Measurements from ENCODE around the gene SCARB1. TPM values are rescaled to one million over a fixed set of nuclear protein-coding genes. Genes with fewer than 3 reads are reported as not detected.

The SCARB1 gene
- total and polyA plus RNA-seq, 5 donors from 2014 or later, result 0.52 to 1.2 (median 0.75) TPM

GRCh38 chr12:124809878-124810277 lies 53.8 kb downstream of the SCARB1 start:
- Histone ChIP-seq H3K27ac (ENCODE audit: insufficient read depth, low read length, poor library complexity, severe bottlenecking) (no peak overlapping the region), H3K36me3 (ENCODE audit: control insufficient read depth, insufficient read depth, low read length) (no peaks in the 10 kb centered on the region), H3K4me3 (ENCODE audit: low read depth, low read length) (no peak overlapping the region), H3K4me1 (ENCODE audit: control insufficient read depth, insufficient read depth, low read length, poor library complexity, severe bottlenecking) (no peaks in the 10 kb centered on the region), H3K9me3 (ENCODE audit: control insufficient read depth in 2 of 2, low read length in 2 of 2) (no peaks in the 10 kb centered on the region), H3K27me3 (ENCODE audit: control insufficient read depth, insufficient read depth, low read length) (no peaks in the 10 kb centered on the region)
- H3K27ac Mint-ChIP-seq, result no peak overlapping the region
- H3K4me3 Mint-ChIP-seq, result no peak overlapping the region
- H3K9me3 Mint-ChIP-seq, result no peaks in the 10 kb centered on the region
- peaks cover 15% of the 10 kb centered on the region for H3K36me3 Mint-ChIP-seq
- ATAC-seq (ENCODE audit: low read depth in 2 of 2), result no peak
- H3K4me1 Mint-ChIP-seq, result no peaks in the 10 kb centered on the region
- H3K27me3 Mint-ChIP-seq, result no peaks in the 10 kb centered on the region
- DNase-seq, result no peak

DNA sequence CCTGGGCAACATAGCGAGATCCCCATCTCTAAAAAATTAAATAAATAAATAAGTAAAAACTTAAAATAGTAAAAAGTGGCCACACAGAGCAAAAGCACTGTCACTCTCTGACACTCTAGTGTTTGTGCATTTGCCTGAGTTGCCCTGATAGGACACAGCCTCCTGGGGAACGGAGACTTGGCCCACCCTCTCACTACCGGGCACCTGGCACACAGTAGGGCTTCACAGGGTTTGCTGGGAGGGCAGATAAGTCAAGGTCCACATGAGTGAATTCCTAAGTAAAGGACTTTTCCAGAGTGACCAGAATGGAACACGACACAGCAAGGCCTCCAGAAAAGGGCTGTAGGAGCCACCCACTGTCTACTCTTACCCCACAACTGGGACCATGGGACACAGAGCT lies 54.3 kb downstream of the SCARB1 start:
- ATAC-seq (ENCODE audit: low read depth in 2 of 2) (no peak), DNase-seq (no peak)
- Mint-ChIP-seq H3K4me3 (no peak overlapping the region), H3K36me3 (peaks cover 15% of the 10 kb centered on the region), H3K4me1 (no peaks in the 10 kb centered on the region), H3K27ac (no peak overlapping the region), H3K9me3 (no peaks in the 10 kb centered on the region), H3K27me3 (no peaks in the 10 kb centered on the region)
- H3K27ac ChIP-seq (ENCODE audit: insufficient read depth, low read length, poor library complexity, severe bottlenecking), result no peak overlapping the region
- H3K27me3 ChIP-seq (ENCODE audit: control insufficient read depth, insufficient read depth, low read length), result no peaks in the 10 kb centered on the region
- H3K9me3 ChIP-seq (ENCODE audit: control insufficient read depth in 2 of 2, low read length in 2 of 2), result no peaks in the 10 kb centered on the region
- no peak overlapping the region for H3K4me3 ChIP-seq (ENCODE audit: low read depth, low read length)
- no peaks in the 10 kb centered on the region for H3K4me1 ChIP-seq (ENCODE audit: control insufficient read depth, insufficient read depth, low read length, poor library complexity, severe bottlenecking)
- H3K36me3 ChIP-seq (ENCODE audit: control insufficient read depth, insufficient read depth, low read length), result no peaks in the 10 kb centered on the region

DNA sequence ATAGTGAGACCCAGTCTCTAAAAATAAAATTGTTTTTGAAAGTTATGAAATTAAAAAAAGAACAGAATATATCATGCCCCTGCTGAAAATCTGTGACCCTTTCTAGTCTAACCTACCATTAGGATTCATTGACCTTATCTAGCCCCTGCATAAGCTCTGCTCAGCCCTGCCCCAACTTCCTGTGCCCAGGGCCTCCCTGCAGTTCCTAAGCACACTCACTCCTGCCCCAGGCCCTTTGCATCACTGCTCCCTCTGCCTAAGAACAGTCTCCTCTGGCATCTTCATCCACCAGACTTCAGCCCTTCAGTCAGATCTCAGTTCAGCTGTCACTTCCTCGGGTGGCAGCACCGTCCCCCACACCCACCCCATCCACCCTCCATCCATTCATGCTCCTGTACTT lies 55.4 kb downstream of the SCARB1 start:
- Histone ChIP-seq H3K4me1 (ENCODE audit: control insufficient read depth, insufficient read depth, low read length, poor library complexity, severe bottlenecking) (no peaks in the 10 kb centered on the region), H3K36me3 (ENCODE audit: control insufficient read depth, insufficient read depth, low read length) (no peaks in the 10 kb centered on the region), H3K27ac (ENCODE audit: insufficient read depth, low read length, poor library complexity, severe bottlenecking) (no peak overlapping the region), H3K9me3 (ENCODE audit: control insufficient read depth in 2 of 2, low read length in 2 of 2) (no peaks in the 10 kb centered on the region), H3K27me3 (ENCODE audit: control insufficient read depth, insufficient read depth, low read length) (no peaks in the 10 kb centered on the region), H3K4me3 (ENCODE audit: low read depth, low read length) (no peak overlapping the region)
- Mint-ChIP-seq H3K4me1 (no peaks in the 10 kb centered on the region), H3K27me3 (no peaks in the 10 kb centered on the region), H3K27ac (no peak overlapping the region), H3K36me3 (peaks cover 8% of the 10 kb centered on the region), H3K4me3 (no peak overlapping the region), H3K9me3 (no peaks in the 10 kb centered on the region)
- DNase-seq (no peak), ATAC-seq (ENCODE audit: low read depth in 2 of 2) (no peak)

- no peaks in the 10 kb centered on the region for H3K4me1 Mint-ChIP-seq
- Histone ChIP-seq H3K4me1 (ENCODE audit: control insufficient read depth, insufficient read depth, low read length, poor library complexity, severe bottlenecking) (no peaks in the 10 kb centered on the region), H3K27ac (ENCODE audit: insufficient read depth, low read length, poor library complexity, severe bottlenecking) (no peak overlapping the region), H3K4me3 (ENCODE audit: low read depth, low read length) (no peak overlapping the region), H3K9me3 (ENCODE audit: control insufficient read depth in 2 of 2, low read length in 2 of 2) (no peaks in the 10 kb centered on the region), H3K36me3 (ENCODE audit: control insufficient read depth, insufficient read depth, low read length) (no peaks in the 10 kb centered on the region), H3K27me3 (ENCODE audit: control insufficient read depth, insufficient read depth, low read length) (no peaks in the 10 kb centered on the region)
- no peak overlapping the region for H3K27ac Mint-ChIP-seq
- H3K36me3 Mint-ChIP-seq, result no peaks in the 10 kb centered on the region
- no peak overlapping the region for H3K4me3 Mint-ChIP-seq
- no peaks in the 10 kb centered on the region for H3K9me3 Mint-ChIP-seq
- no peak for ATAC-seq (ENCODE audit: low read depth in 2 of 2)
- no peaks in the 10 kb centered on the region for H3K27me3 Mint-ChIP-seq
- no peak for DNase-seq
These were observed 57.6 kb downstream of the SCARB1 start for GRCh38 chr12:124805876-124806668.

DNA sequence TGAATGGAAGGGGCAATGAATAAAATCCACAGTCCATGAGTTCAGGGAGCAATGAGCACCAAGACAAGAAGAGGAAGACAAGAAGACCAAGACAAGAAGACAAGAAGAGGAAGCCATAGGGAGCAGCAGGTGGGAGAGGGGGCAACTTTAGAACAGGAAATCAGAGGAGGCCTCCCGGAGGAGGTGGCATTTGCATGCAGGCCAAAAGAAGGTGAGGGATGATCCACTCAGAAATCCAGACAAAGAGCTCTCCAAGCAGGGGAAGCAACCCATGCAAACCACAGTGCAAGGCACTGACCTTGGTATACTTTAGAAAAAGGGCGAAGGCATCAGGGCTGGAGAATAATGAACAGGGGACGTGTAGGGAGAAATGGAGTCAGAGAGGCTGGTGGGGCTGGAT lies 58.6 kb downstream of the SCARB1 start:
- ATAC-seq (ENCODE audit: low read depth in 2 of 2) (no peak), DNase-seq (no peak)
- Mint-ChIP-seq H3K27me3 (no peaks in the 10 kb centered on the region), H3K9me3 (no peaks in the 10 kb centered on the region), H3K27ac (peak overlapping the region in 1 of 3 donors; percentile 83), H3K36me3 (no peaks in the 10 kb centered on the region), H3K4me3 (no peak overlapping the region), H3K4me1 (no peaks in the 10 kb centered on the region)
- no peak overlapping the region for H3K4me3 ChIP-seq (ENCODE audit: low read depth, low read length)
- no peaks in the 10 kb centered on the region for H3K36me3 ChIP-seq (ENCODE audit: control insufficient read depth, insufficient read depth, low read length)
- H3K4me1 ChIP-seq (ENCODE audit: control insufficient read depth, insufficient read depth, low read length, poor library complexity, severe bottlenecking), result no peaks in the 10 kb centered on the region
- no peaks in the 10 kb centered on the region for H3K9me3 ChIP-seq (ENCODE audit: control insufficient read depth in 2 of 2, low read length in 2 of 2)
- H3K27ac ChIP-seq (ENCODE audit: insufficient read depth, low read length, poor library complexity, severe bottlenecking), result no peak overlapping the region
- no peaks in the 10 kb centered on the region for H3K27me3 ChIP-seq (ENCODE audit: control insufficient read depth, insufficient read depth, low read length)

DNA sequence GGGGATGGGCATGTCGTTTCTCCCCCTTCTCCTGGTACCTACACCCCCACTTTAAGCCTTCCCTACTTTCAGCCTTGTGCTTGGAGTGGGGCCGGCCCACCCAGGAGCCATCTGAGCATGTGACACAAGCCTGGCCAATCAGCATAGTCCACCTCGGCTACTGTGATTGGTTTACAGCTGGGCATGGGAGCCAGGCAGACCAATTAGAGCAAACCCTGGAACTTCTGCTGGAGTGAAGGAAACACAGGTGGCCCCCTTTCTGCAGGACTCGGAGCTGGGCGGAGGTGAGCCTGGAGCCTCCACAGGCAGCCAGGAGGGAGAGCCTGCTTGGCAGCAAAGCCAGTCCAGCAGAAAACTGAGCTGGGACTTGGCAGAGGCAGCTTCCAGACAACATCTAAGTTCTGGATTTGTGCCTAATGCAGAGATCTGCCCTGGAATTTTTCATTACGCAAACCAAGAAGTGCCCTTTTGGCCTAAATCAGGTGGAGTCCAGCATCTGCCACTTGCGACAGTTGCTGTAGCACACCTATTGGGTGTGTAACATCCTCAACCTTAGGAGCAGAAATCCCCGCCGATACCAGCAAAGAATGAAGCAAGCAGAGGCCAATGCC lies 59.5 kb downstream of the SCARB1 start:
- Mint-ChIP-seq H3K27me3 (no peaks in the 10 kb centered on the region), H3K27ac (no peak overlapping the region), H3K4me3 (no peak overlapping the region), H3K36me3 (no peaks in the 10 kb centered on the region), H3K4me1 (no peaks in the 10 kb centered on the region), H3K9me3 (no peaks in the 10 kb centered on the region)
- H3K4me1 ChIP-seq (ENCODE audit: control insufficient read depth, insufficient read depth, low read length, poor library complexity, severe bottlenecking), result no peaks in the 10 kb centered on the region
- H3K4me3 ChIP-seq (ENCODE audit: low read depth, low read length), result no peak overlapping the region
- H3K36me3 ChIP-seq (ENCODE audit: control insufficient read depth, insufficient read depth, low read length), result no peaks in the 10 kb centered on the region
- H3K27ac ChIP-seq (ENCODE audit: insufficient read depth, low read length, poor library complexity, severe bottlenecking), result no peak overlapping the region
- ATAC-seq (ENCODE audit: low read depth in 2 of 2) (no peak), DNase-seq (no peak)
- no peaks in the 10 kb centered on the region for H3K27me3 ChIP-seq (ENCODE audit: control insufficient read depth, insufficient read depth, low read length)
- no peaks in the 10 kb centered on the region for H3K9me3 ChIP-seq (ENCODE audit: control insufficient read depth in 2 of 2, low read length in 2 of 2)

- H3K27me3 Mint-ChIP-seq, result no peaks in the 10 kb centered on the region
- Histone ChIP-seq H3K4me1 (ENCODE audit: control insufficient read depth, insufficient read depth, low read length, poor library complexity, severe bottlenecking) (no peaks in the 10 kb centered on the region), H3K27me3 (ENCODE audit: control insufficient read depth, insufficient read depth, low read length) (no peaks in the 10 kb centered on the region), H3K9me3 (ENCODE audit: control insufficient read depth in 2 of 2, low read length in 2 of 2) (no peaks in the 10 kb centered on the region), H3K36me3 (ENCODE audit: control insufficient read depth, insufficient read depth, low read length) (no peaks in the 10 kb centered on the region), H3K27ac (ENCODE audit: insufficient read depth, low read length, poor library complexity, severe bottlenecking) (no peak overlapping the region), H3K4me3 (ENCODE audit: low read depth, low read length) (no peak overlapping the region)
- H3K27ac Mint-ChIP-seq, result no peak overlapping the region
- no peaks in the 10 kb centered on the region for H3K36me3 Mint-ChIP-seq
- peaks cover 0 to 1% (median 0%) of the 10 kb centered on the region in 7 donors for H3K9me3 Mint-ChIP-seq
- DNase-seq (no peak), ATAC-seq (ENCODE audit: low read depth in 2 of 2) (no peak)
- H3K4me3 Mint-ChIP-seq, result peak overlapping the region in 1 of 4 donors; percentile 27
- H3K4me1 Mint-ChIP-seq, result no peaks in the 10 kb centered on the region
These were observed 61.3 kb downstream of the SCARB1 start for GRCh38 chr12:124802361-124802760.

- peaks cover 0 to 16% (median 5%) of the 10 kb centered on the region in 4 donors for H3K4me1 Mint-ChIP-seq
- Histone ChIP-seq H3K4me3 (ENCODE audit: low read depth, low read length) (no peak overlapping the region), H3K27ac (ENCODE audit: insufficient read depth, low read length, poor library complexity, severe bottlenecking) (no peak overlapping the region), H3K9me3 (ENCODE audit: control insufficient read depth in 2 of 2, low read length in 2 of 2) (no peaks in the 10 kb centered on the region), H3K27me3 (ENCODE audit: control insufficient read depth, insufficient read depth, low read length) (no peaks in the 10 kb centered on the region), H3K36me3 (ENCODE audit: control insufficient read depth, insufficient read depth, low read length) (no peaks in the 10 kb centered on the region), H3K4me1 (ENCODE audit: control insufficient read depth, insufficient read depth, low read length, poor library complexity, severe bottlenecking) (no peaks in the 10 kb centered on the region)
- H3K27ac Mint-ChIP-seq, result peak overlapping the region in 1 of 3 donors; percentile 56
- H3K4me3 Mint-ChIP-seq, result no peak overlapping the region
- ATAC-seq (ENCODE audit: low read depth in 2 of 2) (no peak), DNase-seq (no peak)
- H3K9me3 Mint-ChIP-seq, result peaks cover 0 to 3% (median 0%) of the 10 kb centered on the region in 7 donors
- no peaks in the 10 kb centered on the region for H3K27me3 Mint-ChIP-seq
- H3K36me3 Mint-ChIP-seq, result no peaks in the 10 kb centered on the region
These were observed 63.2 kb downstream of the SCARB1 start for GRCh38 chr12:124800506-124800905.
